ENCODE data around the gene SOX1.

SOX1 gene

GRCh38 chr13:112053744-112054615 is 13.0 kb upstream of the SOX1 start:
- Histone ChIP-seq H3K4me1 (ENCODE audit: control insufficient read depth, insufficient read depth, low read length) (peaks cover 3% of the 10 kb centered on the region), H3K9ac (ENCODE audit: low read depth, low read length) (no peak overlapping the region), H3K9me3 (ENCODE audit: control insufficient read depth, insufficient read depth, low read length) (no peaks in the 10 kb centered on the region), H3K36me3 (ENCODE audit: control insufficient read depth, insufficient read depth, low read length) (no peaks in the 10 kb centered on the region), H3K27me3 (ENCODE audit: control insufficient read depth, insufficient read depth, low read length) (peaks cover 98% of the 10 kb centered on the region), H3K4me3 (ENCODE audit: low read depth, low read length) (peak overlapping the region; percentile 35)

GRCh38 chr13:112054616-112055015 is 12.3 kb upstream of the SOX1 start:
- Histone ChIP-seq H3K27me3 (ENCODE audit: control insufficient read depth, insufficient read depth, low read length) (peaks cover 98% of the 10 kb centered on the region), H3K9me3 (ENCODE audit: control insufficient read depth, insufficient read depth, low read length) (no peaks in the 10 kb centered on the region)

GRCh38 chr13:112055036-112055914 is 11.7 kb upstream of the SOX1 start:
- H3K36me3 ChIP-seq (ENCODE audit: control insufficient read depth, insufficient read depth, low read length): no peaks in the 10 kb centered on the region
- peaks cover 3% of the 10 kb centered on the region for H3K4me1 ChIP-seq (ENCODE audit: control insufficient read depth, insufficient read depth, low read length)
- H3K9me3 ChIP-seq (ENCODE audit: control insufficient read depth, insufficient read depth, low read length): no peaks in the 10 kb centered on the region
- H3K27me3 ChIP-seq (ENCODE audit: control insufficient read depth, insufficient read depth, low read length): peaks cover 98% of the 10 kb centered on the region
- no peak overlapping the region for H3K9ac ChIP-seq (ENCODE audit: low read depth, low read length)
- H3K4me3 ChIP-seq (ENCODE audit: low read depth, low read length): peak overlapping the region; percentile 54

More at GRCh38 chr13:112054616-112055015, 12.3 kb upstream of the SOX1 start:
- Histone ChIP-seq H3K9ac (ENCODE audit: low read depth, low read length) (no peak overlapping the region), H3K4me1 (ENCODE audit: control insufficient read depth, insufficient read depth, low read length) (peaks cover 3% of the 10 kb centered on the region), H3K36me3 (ENCODE audit: control insufficient read depth, insufficient read depth, low read length) (no peaks in the 10 kb centered on the region), H3K4me3 (ENCODE audit: low read depth, low read length) (no peak overlapping the region)

- Histone ChIP-seq H3K27me3 (ENCODE audit: control insufficient read depth, insufficient read depth, low read length) (peaks cover 98% of the 10 kb centered on the region), H3K4me3 (ENCODE audit: low read depth, low read length) (peak overlapping the region; percentile 54), H3K9me3 (ENCODE audit: control insufficient read depth, insufficient read depth, low read length) (no peaks in the 10 kb centered on the region), H3K36me3 (ENCODE audit: control insufficient read depth, insufficient read depth, low read length) (no peaks in the 10 kb centered on the region), H3K9ac (ENCODE audit: low read depth, low read length) (no peak overlapping the region), H3K4me1 (ENCODE audit: control insufficient read depth, insufficient read depth, low read length) (peaks cover 3% of the 10 kb centered on the region)
Observed at GRCh38 chr13:112055915-112056269, 11.1 kb upstream of the SOX1 start.

GRCh38 chr13:112056284-112056727 is 10.6 kb upstream of the SOX1 start:
- Histone ChIP-seq H3K9ac (ENCODE audit: low read depth, low read length) (no peak overlapping the region), H3K27me3 (ENCODE audit: control insufficient read depth, insufficient read depth, low read length) (peaks cover 98% of the 10 kb centered on the region), H3K36me3 (ENCODE audit: control insufficient read depth, insufficient read depth, low read length) (no peaks in the 10 kb centered on the region), H3K4me3 (ENCODE audit: low read depth, low read length) (peak overlapping the region; percentile 54), H3K4me1 (ENCODE audit: control insufficient read depth, insufficient read depth, low read length) (peaks cover 3% of the 10 kb centered on the region), H3K9me3 (ENCODE audit: control insufficient read depth, insufficient read depth, low read length) (no peaks in the 10 kb centered on the region)

- Histone ChIP-seq H3K4me1 (ENCODE audit: control insufficient read depth, insufficient read depth, low read length) (peaks cover 3% of the 10 kb centered on the region), H3K9me3 (ENCODE audit: control insufficient read depth, insufficient read depth, low read length) (no peaks in the 10 kb centered on the region), H3K9ac (ENCODE audit: low read depth, low read length) (no peak overlapping the region), H3K4me3 (ENCODE audit: low read depth, low read length) (peak overlapping the region; percentile 54), H3K36me3 (ENCODE audit: control insufficient read depth, insufficient read depth, low read length) (no peaks in the 10 kb centered on the region), H3K27me3 (ENCODE audit: control insufficient read depth, insufficient read depth, low read length) (peaks cover 98% of the 10 kb centered on the region)
Observed at GRCh38 chr13:112056739-112057438, 10.1 kb upstream of the SOX1 start.

GRCh38 chr13:112057439-112057735 is 9.6 kb upstream of the SOX1 start:
- H3K4me3 ChIP-seq (ENCODE audit: low read depth, low read length): peak overlapping the region; percentile 27
- no peaks in the 10 kb centered on the region for H3K36me3 ChIP-seq (ENCODE audit: control insufficient read depth, insufficient read depth, low read length)
- no peak overlapping the region for H3K9ac ChIP-seq (ENCODE audit: low read depth, low read length)
- H3K27me3 ChIP-seq (ENCODE audit: control insufficient read depth, insufficient read depth, low read length): peaks cover 98% of the 10 kb centered on the region
- H3K9me3 ChIP-seq (ENCODE audit: control insufficient read depth, insufficient read depth, low read length): no peaks in the 10 kb centered on the region
- peaks cover 3% of the 10 kb centered on the region for H3K4me1 ChIP-seq (ENCODE audit: control insufficient read depth, insufficient read depth, low read length)

GRCh38 chr13:112057736-112058518 is 9.0 kb upstream of the SOX1 start:
- no peak overlapping the region for H3K9ac ChIP-seq (ENCODE audit: low read depth, low read length)
- H3K4me1 ChIP-seq (ENCODE audit: control insufficient read depth, insufficient read depth, low read length): peaks cover 2% of the 10 kb centered on the region
- H3K9me3 ChIP-seq (ENCODE audit: control insufficient read depth, insufficient read depth, low read length): no peaks in the 10 kb centered on the region
- H3K27me3 ChIP-seq (ENCODE audit: control insufficient read depth, insufficient read depth, low read length): peaks cover 96% of the 10 kb centered on the region
- peak overlapping the region; percentile 27 for H3K4me3 ChIP-seq (ENCODE audit: low read depth, low read length)
- H3K36me3 ChIP-seq (ENCODE audit: control insufficient read depth, insufficient read depth, low read length): no peaks in the 10 kb centered on the region

- Histone ChIP-seq H3K9me3 (ENCODE audit: control insufficient read depth, insufficient read depth, low read length) (no peaks in the 10 kb centered on the region), H3K9ac (ENCODE audit: low read depth, low read length) (no peak overlapping the region), H3K27me3 (ENCODE audit: control insufficient read depth, insufficient read depth, low read length) (peaks cover 96% of the 10 kb centered on the region), H3K36me3 (ENCODE audit: control insufficient read depth, insufficient read depth, low read length) (no peaks in the 10 kb centered on the region), H3K4me3 (ENCODE audit: low read depth, low read length) (peak overlapping the region; percentile 27), H3K4me1 (ENCODE audit: control insufficient read depth, insufficient read depth, low read length) (no peaks in the 10 kb centered on the region)
Observed at GRCh38 chr13:112058519-112058873, 8.5 kb upstream of the SOX1 start.

GRCh38 chr13:112058941-112059340 is 8.0 kb upstream of the SOX1 start:
- peak overlapping the region; percentile 27 for H3K4me3 ChIP-seq (ENCODE audit: low read depth, low read length)
- H3K9me3 ChIP-seq (ENCODE audit: control insufficient read depth, insufficient read depth, low read length): no peaks in the 10 kb centered on the region
- no peaks in the 10 kb centered on the region for H3K36me3 ChIP-seq (ENCODE audit: control insufficient read depth, insufficient read depth, low read length)
- no peak overlapping the region for H3K9ac ChIP-seq (ENCODE audit: low read depth, low read length)
- peaks cover 96% of the 10 kb centered on the region for H3K27me3 ChIP-seq (ENCODE audit: control insufficient read depth, insufficient read depth, low read length)
- H3K4me1 ChIP-seq (ENCODE audit: control insufficient read depth, insufficient read depth, low read length): no peaks in the 10 kb centered on the region
